Fibroblast of lung (primary cell): ENCODE measurements around the gene LIMK2.

Source experiments
- CTCF ChIP-seq, 2 donors: IDR thresholded peaks in 1 of 2; conservative IDR thresholded peaks in 1 of 2; 1 replicate in 1 of 2; 2 replicates in 1 of 2; pipeline ENCODE4 v1.5.1; 2011 to 2012; ENCODE audit warnings: low read length in 2 of 2, control low read depth in 1 of 2, inconsistent platforms in 1 of 2, low read depth in 1 of 2, mild to moderate bottlenecking in 1 of 2
- EZH2 ChIP-seq: IDR thresholded peaks from 2 replicates; pipeline ENCODE4 v1.5.1; 2012; ENCODE audit warnings: low read length, control low read depth, mild to moderate bottlenecking; ENCODE audit errors: missing control alignments

GRCh38 chr22:31230155-31230870, 18.2 kb downstream of the LIMK2 start:
- TF ChIP-seq CTCF (conservative IDR thresholded peaks at IDR 0.05 in 1 of 2, IDR thresholded peaks at IDR 0.05 in 1 of 2; ENCODE audit: low read depth in 1 of 2, low read length in 2 of 2) (no peak), EZH2 (no peak)
